ENCODE data around the gene KCNIP1.
"Not testable (repeated sequence)": the region's sequence is repeated elsewhere in the genome, so short reads cannot be mapped to it uniquely, and the experiment has no call there.

KCNIP1 gene

DNA sequence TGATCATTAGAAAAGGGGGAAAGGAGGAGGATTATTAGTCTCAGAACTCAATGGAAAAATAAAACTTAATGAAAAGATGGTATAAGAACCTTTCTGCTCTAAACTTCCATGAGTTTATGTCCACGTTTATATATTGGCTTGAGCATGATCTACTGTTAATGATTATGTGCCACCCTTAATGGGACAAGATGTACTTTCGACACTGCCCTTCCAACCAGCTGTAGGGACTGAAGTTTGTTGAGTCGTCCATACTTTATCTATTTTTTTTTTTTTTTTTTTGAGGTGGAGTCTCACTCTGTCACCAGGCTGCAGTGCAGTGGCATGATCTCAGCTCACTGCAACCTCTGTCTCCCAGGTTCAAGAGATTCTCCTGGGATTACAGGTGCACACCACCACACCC lies 254.7 kb downstream of the KCNIP1 start:
- no peak for DNase-seq
- H3K4me1 ChIP-seq (ENCODE audit: control insufficient read depth, insufficient read depth, low read length, poor library complexity, severe bottlenecking), result no peaks in the 10 kb centered on the region
- no peak overlapping the region for H3K27ac ChIP-seq (ENCODE audit: insufficient read depth, low read length, poor library complexity, severe bottlenecking)
- H3K27me3 ChIP-seq (replicated peaks; ENCODE audit: control insufficient read depth, insufficient read depth, low read length, poor library complexity, severe bottlenecking), result no peaks in the 10 kb centered on the region
- H3K9me3 ChIP-seq (ENCODE audit: control insufficient read depth, low read length), result no peaks in the 10 kb centered on the region
- no peaks in the 10 kb centered on the region for H3K36me3 ChIP-seq (ENCODE audit: control insufficient read depth, insufficient read depth, low read length)
- no peak overlapping the region for H3K4me3 ChIP-seq (ENCODE audit: insufficient read depth, low read depth, low read length, poor library complexity, severe bottlenecking)

DNA sequence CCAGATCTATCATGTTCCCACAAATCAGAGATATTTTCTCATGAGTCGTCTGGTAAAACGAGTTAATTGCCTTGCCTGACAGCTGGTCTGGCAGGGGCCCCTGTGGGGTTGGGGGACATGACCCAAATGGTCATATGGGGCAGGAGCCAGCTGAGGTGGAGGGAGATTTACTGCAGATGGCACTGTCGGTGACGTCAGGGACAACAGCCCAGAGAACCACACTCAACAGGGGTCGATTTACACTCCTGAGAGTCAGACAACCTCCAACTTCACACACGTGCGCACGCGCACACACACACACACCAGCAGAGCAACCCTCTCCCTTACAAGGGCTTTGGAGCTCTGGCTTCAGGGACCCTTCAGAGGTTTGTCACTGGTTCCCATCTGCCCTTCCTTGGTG lies 256.3 kb downstream of the KCNIP1 start:
- Histone ChIP-seq H3K9me3 (ENCODE audit: control insufficient read depth, low read length) (no peaks in the 10 kb centered on the region), H3K27ac (ENCODE audit: insufficient read depth, low read length, poor library complexity, severe bottlenecking) (no peak overlapping the region), H3K4me1 (ENCODE audit: control insufficient read depth, insufficient read depth, low read length, poor library complexity, severe bottlenecking) (no peaks in the 10 kb centered on the region), H3K4me3 (ENCODE audit: insufficient read depth, low read depth, low read length, poor library complexity, severe bottlenecking) (no peak overlapping the region), H3K36me3 (ENCODE audit: control insufficient read depth, insufficient read depth, low read length) (no peaks in the 10 kb centered on the region), H3K27me3 (replicated peaks; ENCODE audit: control insufficient read depth, insufficient read depth, low read length, poor library complexity, severe bottlenecking) (no peaks in the 10 kb centered on the region)
- no peak for DNase-seq

DNA sequence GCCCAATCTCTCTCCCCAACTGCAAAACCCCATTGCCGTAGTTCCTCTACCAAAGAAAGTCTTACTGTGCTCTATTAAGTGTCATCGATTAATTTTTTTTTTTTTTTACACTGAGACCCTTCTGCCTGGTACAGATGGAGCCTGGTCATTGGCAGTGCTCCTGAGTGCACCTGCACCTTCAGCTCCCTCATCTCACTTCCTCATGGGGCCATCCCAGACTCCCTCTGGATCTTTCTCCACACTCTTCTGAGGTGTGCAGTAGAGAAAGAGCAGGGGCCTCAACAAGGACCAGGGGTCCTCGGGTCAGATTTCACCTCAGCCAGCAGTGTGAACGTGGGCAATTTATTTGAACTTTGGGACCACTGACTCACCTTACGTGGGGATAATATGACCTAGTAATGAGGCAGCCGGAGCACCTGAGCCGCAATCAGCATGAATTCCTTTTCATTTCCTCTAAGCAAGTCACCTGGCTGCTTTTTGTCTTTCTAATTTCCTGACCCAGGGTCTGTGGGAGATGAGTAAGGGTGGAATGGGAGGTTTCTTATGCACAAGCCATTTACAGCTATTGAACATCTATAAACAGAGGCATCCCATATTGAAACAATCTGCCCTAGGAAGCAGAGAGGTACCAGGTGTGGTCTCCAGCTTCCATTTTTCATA lies 257.4 kb downstream of the KCNIP1 start:
- no peaks in the 10 kb centered on the region for H3K36me3 ChIP-seq (ENCODE audit: control insufficient read depth, insufficient read depth, low read length)
- H3K4me1 ChIP-seq (ENCODE audit: control insufficient read depth, insufficient read depth, low read length, poor library complexity, severe bottlenecking), result no peaks in the 10 kb centered on the region
- no peak overlapping the region for H3K27ac ChIP-seq (ENCODE audit: insufficient read depth, low read length, poor library complexity, severe bottlenecking)
- no peak for DNase-seq
- no peak overlapping the region for H3K4me3 ChIP-seq (ENCODE audit: insufficient read depth, low read depth, low read length, poor library complexity, severe bottlenecking)
- H3K27me3 ChIP-seq (replicated peaks; ENCODE audit: control insufficient read depth, insufficient read depth, low read length, poor library complexity, severe bottlenecking), result no peaks in the 10 kb centered on the region
- no peaks in the 10 kb centered on the region for H3K9me3 ChIP-seq (ENCODE audit: control insufficient read depth, low read length)

DNA sequence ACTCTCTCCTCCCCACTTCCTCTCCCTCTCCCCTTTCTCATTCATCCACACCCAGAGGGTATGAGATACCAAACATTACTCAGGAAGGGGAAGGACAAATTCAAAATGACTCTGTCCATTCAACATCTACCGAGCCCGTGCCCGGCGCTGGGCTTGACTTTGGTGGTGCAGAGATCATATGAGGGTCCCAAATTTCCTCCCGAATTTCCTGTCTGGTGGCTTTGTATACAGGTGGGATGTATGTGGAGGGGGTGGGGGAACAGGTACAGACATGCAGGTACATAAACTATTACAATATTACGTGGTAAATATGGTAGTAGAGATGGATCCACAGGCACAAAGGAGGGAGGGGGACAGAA lies 257.9 kb downstream of the KCNIP1 start:
- no peak for DNase-seq
- Histone ChIP-seq H3K4me1 (ENCODE audit: control insufficient read depth, insufficient read depth, low read length, poor library complexity, severe bottlenecking) (no peaks in the 10 kb centered on the region), H3K9me3 (ENCODE audit: control insufficient read depth, low read length) (no peaks in the 10 kb centered on the region), H3K27me3 (replicated peaks; ENCODE audit: control insufficient read depth, insufficient read depth, low read length, poor library complexity, severe bottlenecking) (no peaks in the 10 kb centered on the region), H3K27ac (ENCODE audit: insufficient read depth, low read length, poor library complexity, severe bottlenecking) (no peak overlapping the region), H3K4me3 (ENCODE audit: insufficient read depth, low read depth, low read length, poor library complexity, severe bottlenecking) (no peak overlapping the region), H3K36me3 (ENCODE audit: control insufficient read depth, insufficient read depth, low read length) (no peaks in the 10 kb centered on the region)

DNA sequence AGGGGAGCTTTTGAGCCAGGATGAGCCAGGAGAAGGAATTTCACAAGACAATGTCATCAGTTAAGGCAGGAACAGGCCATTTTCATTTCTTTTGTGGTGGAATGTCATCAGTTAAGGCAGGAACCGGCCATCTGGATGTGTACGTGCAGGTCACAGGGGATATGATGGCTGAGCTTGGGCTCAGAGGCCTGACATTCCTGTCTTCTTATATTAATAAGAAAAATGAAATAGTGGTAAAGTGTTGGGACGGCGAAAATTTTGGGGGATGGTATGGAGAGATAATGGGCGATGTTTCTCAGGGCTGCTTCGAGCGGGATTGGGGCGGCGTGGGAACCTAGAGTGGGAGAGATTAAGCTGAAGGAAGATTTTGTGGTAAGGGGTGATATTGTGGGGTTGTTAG lies 258.5 kb downstream of the KCNIP1 start:
- H3K9me3 ChIP-seq (ENCODE audit: control insufficient read depth, low read length); DNase-seq; H3K27me3 ChIP-seq (replicated peaks; ENCODE audit: control insufficient read depth, insufficient read depth, low read length, poor library complexity, severe bottlenecking); H3K36me3 ChIP-seq (ENCODE audit: control insufficient read depth, insufficient read depth, low read length); H3K4me3 ChIP-seq (ENCODE audit: insufficient read depth, low read depth, low read length, poor library complexity, severe bottlenecking); H3K27ac ChIP-seq (ENCODE audit: insufficient read depth, low read length, poor library complexity, severe bottlenecking); H3K4me1 ChIP-seq (ENCODE audit: control insufficient read depth, insufficient read depth, low read length, poor library complexity, severe bottlenecking): not testable (repeated sequence)

- not testable (repeated sequence) for H3K36me3 ChIP-seq (ENCODE audit: control insufficient read depth, insufficient read depth, low read length); DNase-seq; H3K4me1 ChIP-seq (ENCODE audit: control insufficient read depth, insufficient read depth, low read length, poor library complexity, severe bottlenecking); H3K9me3 ChIP-seq (ENCODE audit: control insufficient read depth, low read length); H3K27ac ChIP-seq (ENCODE audit: insufficient read depth, low read length, poor library complexity, severe bottlenecking); H3K27me3 ChIP-seq (replicated peaks; ENCODE audit: control insufficient read depth, insufficient read depth, low read length, poor library complexity, severe bottlenecking); H3K4me3 ChIP-seq (ENCODE audit: insufficient read depth, low read depth, low read length, poor library complexity, severe bottlenecking)
Measured at GRCh38 chr5:170765868-170766267, 262.0 kb downstream of the KCNIP1 start.

DNA sequence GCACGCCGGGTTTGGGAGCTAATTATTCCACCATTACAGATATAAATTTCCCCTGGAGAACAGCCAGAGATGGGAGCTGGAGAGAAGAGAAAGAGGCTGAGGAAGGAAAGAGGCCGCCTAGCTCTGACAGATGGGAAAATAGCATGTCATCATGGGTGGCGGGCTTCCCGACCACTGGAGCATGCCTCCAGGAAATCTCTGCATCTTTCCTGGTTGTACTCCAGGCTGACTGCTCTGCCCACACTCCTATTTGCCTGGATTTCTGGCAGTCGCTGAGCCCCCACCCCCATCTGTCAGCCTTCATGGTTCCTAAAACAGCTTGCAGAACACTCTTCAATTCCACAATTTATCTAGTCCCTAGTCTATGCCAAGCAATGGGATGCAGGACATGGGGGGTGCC lies 265.4 kb downstream of the KCNIP1 start:
- Histone ChIP-seq H3K27me3 (replicated peaks; ENCODE audit: control insufficient read depth, insufficient read depth, low read length, poor library complexity, severe bottlenecking) (no peaks in the 10 kb centered on the region), H3K36me3 (ENCODE audit: control insufficient read depth, insufficient read depth, low read length) (no peaks in the 10 kb centered on the region), H3K27ac (ENCODE audit: insufficient read depth, low read length, poor library complexity, severe bottlenecking) (no peak overlapping the region), H3K4me1 (ENCODE audit: control insufficient read depth, insufficient read depth, low read length, poor library complexity, severe bottlenecking) (no peaks in the 10 kb centered on the region), H3K9me3 (ENCODE audit: control insufficient read depth, low read length) (no peaks in the 10 kb centered on the region), H3K4me3 (ENCODE audit: insufficient read depth, low read depth, low read length, poor library complexity, severe bottlenecking) (no peak overlapping the region)
- DNase-seq, result no peak

- Histone ChIP-seq H3K4me1 (ENCODE audit: control insufficient read depth, insufficient read depth, low read length, poor library complexity, severe bottlenecking) (no peaks in the 10 kb centered on the region), H3K9me3 (ENCODE audit: control insufficient read depth, low read length) (no peaks in the 10 kb centered on the region), H3K27ac (ENCODE audit: insufficient read depth, low read length, poor library complexity, severe bottlenecking) (no peak overlapping the region), H3K4me3 (ENCODE audit: insufficient read depth, low read depth, low read length, poor library complexity, severe bottlenecking) (no peak overlapping the region), H3K36me3 (ENCODE audit: control insufficient read depth, insufficient read depth, low read length) (no peaks in the 10 kb centered on the region), H3K27me3 (replicated peaks; ENCODE audit: control insufficient read depth, insufficient read depth, low read length, poor library complexity, severe bottlenecking) (no peaks in the 10 kb centered on the region)
- DNase-seq, result no peak
Measured at GRCh38 chr5:170769898-170770416, 266.1 kb downstream of the KCNIP1 start.

- DNase-seq, result no peak
- H3K36me3 ChIP-seq (ENCODE audit: control insufficient read depth, insufficient read depth, low read length), result no peaks in the 10 kb centered on the region
- no peaks in the 10 kb centered on the region for H3K4me1 ChIP-seq (ENCODE audit: control insufficient read depth, insufficient read depth, low read length, poor library complexity, severe bottlenecking)
- H3K4me3 ChIP-seq (ENCODE audit: insufficient read depth, low read depth, low read length, poor library complexity, severe bottlenecking), result no peak overlapping the region
- no peak overlapping the region for H3K27ac ChIP-seq (ENCODE audit: insufficient read depth, low read length, poor library complexity, severe bottlenecking)
- no peaks in the 10 kb centered on the region for H3K9me3 ChIP-seq (ENCODE audit: control insufficient read depth, low read length)
- no peaks in the 10 kb centered on the region for H3K27me3 ChIP-seq (replicated peaks; ENCODE audit: control insufficient read depth, insufficient read depth, low read length, poor library complexity, severe bottlenecking)
Measured at GRCh38 chr5:170771496-170771895, 267.7 kb downstream of the KCNIP1 start.

DNA sequence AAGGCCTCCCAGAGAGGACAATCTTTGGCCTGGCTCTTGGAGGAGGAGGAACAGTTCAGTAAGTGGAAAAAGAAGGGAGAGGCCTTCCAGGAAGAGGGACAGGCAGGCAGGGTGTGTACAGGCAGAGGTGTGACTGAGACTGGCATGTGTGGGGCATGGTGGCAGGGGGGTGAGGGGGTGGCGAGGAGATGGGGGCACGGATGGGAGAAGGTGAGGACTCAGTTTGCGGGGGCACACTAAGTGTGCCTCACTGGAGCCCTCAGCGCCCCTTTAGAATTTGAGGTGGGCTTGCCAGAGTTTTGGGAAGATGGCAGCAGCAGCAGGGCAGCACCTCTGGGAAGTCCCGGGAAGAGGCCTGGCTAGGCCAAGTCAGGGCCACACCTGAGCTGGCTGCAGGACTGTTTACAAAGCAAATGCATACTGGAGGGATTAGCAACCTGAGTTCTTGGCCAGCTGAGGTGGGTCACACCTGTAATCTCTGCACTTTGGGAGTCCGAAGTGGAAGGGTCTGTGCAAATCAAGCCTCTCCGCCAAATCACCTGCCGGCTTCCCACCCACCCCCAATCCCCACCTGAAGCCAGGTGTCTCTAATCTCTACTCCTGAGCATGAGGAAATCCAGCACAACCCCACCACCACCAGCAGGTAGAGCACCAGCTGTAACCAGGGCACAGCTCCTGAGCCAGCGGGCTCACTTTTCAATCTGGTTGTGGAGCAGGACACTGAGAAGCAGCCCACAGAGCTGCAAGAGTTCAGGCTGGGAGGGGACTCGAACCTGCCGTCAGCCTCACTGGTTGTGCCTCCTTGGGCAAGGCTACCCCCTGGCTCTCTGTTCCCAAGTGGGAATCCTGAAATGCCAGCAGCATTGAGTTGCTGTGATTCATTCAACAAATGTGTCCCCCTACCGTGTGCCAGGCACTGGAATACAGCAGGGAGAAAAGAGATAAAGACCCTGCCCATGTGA lies 269.5 kb downstream of the KCNIP1 start:
- Histone ChIP-seq H3K4me3 (ENCODE audit: insufficient read depth, low read depth, low read length, poor library complexity, severe bottlenecking) (no peak overlapping the region), H3K27ac (ENCODE audit: insufficient read depth, low read length, poor library complexity, severe bottlenecking) (no peak overlapping the region), H3K4me1 (ENCODE audit: control insufficient read depth, insufficient read depth, low read length, poor library complexity, severe bottlenecking) (no peaks in the 10 kb centered on the region), H3K27me3 (replicated peaks; ENCODE audit: control insufficient read depth, insufficient read depth, low read length, poor library complexity, severe bottlenecking) (no peaks in the 10 kb centered on the region), H3K36me3 (ENCODE audit: control insufficient read depth, insufficient read depth, low read length) (no peaks in the 10 kb centered on the region), H3K9me3 (ENCODE audit: control insufficient read depth, low read length) (no peaks in the 10 kb centered on the region)
- no peak for DNase-seq
